Natural killer cell (primary cell): ENCODE measurements around the gene TRIM9. TPM values are rescaled to one million over a fixed set of nuclear protein-coding genes. Genes with fewer than 3 reads are reported as not detected.

Experiments used
- ATAC-seq, 3 donors: fragments of 150-1000 bp in 2 of 3; fragments of 200-7000 bp in 1 of 3; cut with Tn5 transposase; 1 replicate in 1 of 3; 2 replicates in 2 of 3; pipeline ENCODE4 v1.10.0; 2021; ENCODE audit warnings: mild to moderate bottlenecking in 2 of 3, moderate library complexity in 2 of 3
- DNase-seq, 2 donors: peaks; one replicate each; pipeline versions ENCODE4 v3.0.0 to v3.0.0-alpha.2; 2013 to 2021; ENCODE audit warnings: mixed read lengths in 1 of 2
- H3K27ac ChIP-seq: one replicate; pipeline ENCODE4 v1.5.1; 2013; ENCODE audit warnings: mild to moderate bottlenecking, low read length
- H3K27me3 ChIP-seq: one replicate; pipeline ENCODE4 v1.6.1; 2013; ENCODE audit warnings: low read length; ENCODE audit not compliant: control insufficient read depth, insufficient read depth
- H3K36me3 ChIP-seq: one replicate; pipeline ENCODE4 v1.6.1; 2013; ENCODE audit warnings: low read length; ENCODE audit not compliant: control insufficient read depth, insufficient read depth
- H3K4me1 ChIP-seq: one replicate; pipeline ENCODE4 v1.6.1; 2013; ENCODE audit warnings: low read length; ENCODE audit not compliant: control insufficient read depth, insufficient read depth
- H3K4me3 ChIP-seq: one replicate; pipeline ENCODE4 v1.5.1; 2013; ENCODE audit warnings: low read length
- H3K9me3 ChIP-seq: one replicate; pipeline ENCODE4 v1.6.1; 2013; ENCODE audit warnings: low read length; ENCODE audit not compliant: control insufficient read depth, insufficient read depth
- H3K27ac Mint-ChIP-seq, 2 donors: one replicate each; pipeline ENCODE4 v1.8.0; 2022; ENCODE audit warnings: mild to moderate bottlenecking in 2 of 2, mixed read lengths in 2 of 2, moderate library complexity in 1 of 2
- H3K27me3 Mint-ChIP-seq, 2 donors: one replicate each; pipeline ENCODE4 v1.8.0; 2022; ENCODE audit warnings: low read depth in 2 of 2, mixed read lengths in 2 of 2
- H3K36me3 Mint-ChIP-seq: one replicate; pipeline ENCODE4 v1.8.0; 2022; ENCODE audit warnings: mixed read lengths
- H3K4me1 Mint-ChIP-seq, 2 donors: one replicate each; pipeline ENCODE4 v1.8.0; 2022; ENCODE audit warnings: mixed read lengths in 2 of 2
- H3K4me3 Mint-ChIP-seq: one replicate; pipeline ENCODE4 v1.8.0; 2022; ENCODE audit warnings: mild to moderate bottlenecking, moderate library complexity, mixed read lengths
- H3K9me3 Mint-ChIP-seq, 2 donors: one replicate each; pipeline ENCODE4 v1.8.0; 2022; ENCODE audit warnings: mixed read lengths in 2 of 2
- WGBS: methylation state at CpG from one replicate; pipeline ENCODE4 v1.1.7; 2013; ENCODE audit warnings: missing lambda C conversion rate; ENCODE audit not compliant: insufficient coverage; 5-methylcytosine and 5-hydroxymethylcytosine counted together
- intact Hi-C: fragments of 100-400 bp; cut with micrococcal nuclease; formaldehyde crosslinking; loops from one replicate; pipeline ENCODE4 v1.14.2; 2022
- total RNA-seq, 4 donors: library from RNA; stranded (reverse); fragments of 120-200 nt in 1 of 4; gene quantifications; one replicate each; pipeline versions ENCODE4 v1.2.3 to v1.2.4, GENCODE V29; 2013 to 2022
- TF ChIP-seq, protein P1 (sequence below): fragments of 200-600 bp; IDR thresholded peaks from one replicate; pipeline ENCODE4 v1.8.0; 2022; ENCODE audit warnings: antibody characterized with exemption

Gene TRIM9
- total RNA-seq, result under 1 TPM; 0.25 to 0.40 (median 0.35) TPM
- 0.63 TPM for total RNA-seq (2013)

DNA sequence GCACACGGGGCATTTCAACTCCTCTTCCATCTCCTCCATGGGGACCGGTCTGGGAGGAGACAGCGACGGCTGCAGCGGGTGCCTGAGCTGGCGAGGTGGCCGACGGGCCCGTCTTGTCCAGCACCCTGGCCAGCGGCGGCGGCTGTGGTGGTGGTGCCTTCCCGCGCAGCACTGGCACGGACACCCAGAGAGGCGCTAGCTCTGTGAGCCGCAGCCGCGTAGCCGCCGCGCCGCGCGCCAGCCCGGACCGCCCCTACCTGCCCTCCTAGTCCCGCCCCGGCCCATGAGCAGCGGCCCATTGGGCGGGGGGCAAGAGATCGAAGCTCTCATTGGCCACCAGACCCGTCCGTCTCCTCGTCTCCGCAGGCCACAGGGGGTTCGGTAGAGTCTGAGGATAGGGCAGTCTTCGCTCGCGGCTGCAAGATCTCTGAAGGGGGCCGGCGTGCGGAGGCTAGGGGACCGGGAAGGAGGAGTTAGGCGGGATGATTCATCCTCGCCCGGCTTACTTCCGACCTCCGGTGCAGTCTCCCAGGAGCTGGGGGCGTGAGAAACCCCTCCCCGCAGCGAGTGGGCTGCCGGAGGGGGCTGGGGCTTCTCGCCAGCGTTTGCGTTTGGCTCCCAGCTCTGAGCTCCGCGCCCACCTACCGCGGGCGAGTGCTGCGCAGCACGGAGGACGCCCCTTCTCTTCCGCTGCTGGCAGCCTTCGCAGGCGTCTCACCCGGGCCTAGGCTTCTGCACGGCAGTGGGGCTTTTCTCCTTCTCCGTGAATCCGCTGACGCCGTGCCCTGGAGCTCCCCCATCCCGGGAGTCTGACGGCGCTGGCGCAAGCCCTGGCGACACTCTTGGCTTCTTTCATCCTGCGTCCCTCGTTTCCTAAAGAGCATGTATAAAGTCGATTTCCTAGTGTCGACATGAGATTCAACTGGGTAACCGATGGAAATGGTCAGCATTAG, at the start of gene TRIM9:
TRIM9 (minus strand) TSS at position 205 of the 953 bp plus-strand sequence; CDS start at position 39, 166 bp downstream.
- TF ChIP-seq, protein P1, sequence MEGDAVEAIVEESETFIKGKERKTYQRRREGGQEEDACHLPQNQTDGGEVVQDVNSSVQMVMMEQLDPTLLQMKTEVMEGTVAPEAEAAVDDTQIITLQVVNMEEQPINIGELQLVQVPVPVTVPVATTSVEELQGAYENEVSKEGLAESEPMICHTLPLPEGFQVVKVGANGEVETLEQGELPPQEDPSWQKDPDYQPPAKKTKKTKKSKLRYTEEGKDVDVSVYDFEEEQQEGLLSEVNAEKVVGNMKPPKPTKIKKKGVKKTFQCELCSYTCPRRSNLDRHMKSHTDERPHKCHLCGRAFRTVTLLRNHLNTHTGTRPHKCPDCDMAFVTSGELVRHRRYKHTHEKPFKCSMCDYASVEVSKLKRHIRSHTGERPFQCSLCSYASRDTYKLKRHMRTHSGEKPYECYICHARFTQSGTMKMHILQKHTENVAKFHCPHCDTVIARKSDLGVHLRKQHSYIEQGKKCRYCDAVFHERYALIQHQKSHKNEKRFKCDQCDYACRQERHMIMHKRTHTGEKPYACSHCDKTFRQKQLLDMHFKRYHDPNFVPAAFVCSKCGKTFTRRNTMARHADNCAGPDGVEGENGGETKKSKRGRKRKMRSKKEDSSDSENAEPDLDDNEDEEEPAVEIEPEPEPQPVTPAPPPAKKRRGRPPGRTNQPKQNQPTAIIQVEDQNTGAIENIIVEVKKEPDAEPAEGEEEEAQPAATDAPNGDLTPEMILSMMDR, result no peak
- Mint-ChIP-seq H3K9me3 (no peaks in the 10 kb centered on the region), H3K4me3 (peak within 1 kb of the TSS; percentile 92), H3K36me3 (no peaks in the 10 kb centered on the region), H3K4me1 (peaks cover 15 to 30% of the 10 kb centered on the region in 2 donors), H3K27me3 (peaks cover 25 to 37% of the 10 kb centered on the region in 2 donors), H3K27ac (peak within 1 kb of the TSS in 1 of 2 donors; percentile 82)
- WGBS, result under 1% methylated on average over 83 of the region's 83 CpGs
- Histone ChIP-seq H3K4me3 (peak within 1 kb of the TSS; percentile 67), H3K27ac (no peak within 1 kb of the TSS), H3K9me3 (no peaks in the 10 kb centered on the region), H3K4me1 (peaks cover 25% of the 10 kb centered on the region), H3K27me3 (peaks cover 18% of the 10 kb centered on the region), H3K36me3 (no peaks in the 10 kb centered on the region)
- ATAC-seq (peak; percentile 91 to 94 (median 92)), DNase-seq (peak; percentile 78 to 94)
- intact Hi-C loops, result no loop called here

DNA sequence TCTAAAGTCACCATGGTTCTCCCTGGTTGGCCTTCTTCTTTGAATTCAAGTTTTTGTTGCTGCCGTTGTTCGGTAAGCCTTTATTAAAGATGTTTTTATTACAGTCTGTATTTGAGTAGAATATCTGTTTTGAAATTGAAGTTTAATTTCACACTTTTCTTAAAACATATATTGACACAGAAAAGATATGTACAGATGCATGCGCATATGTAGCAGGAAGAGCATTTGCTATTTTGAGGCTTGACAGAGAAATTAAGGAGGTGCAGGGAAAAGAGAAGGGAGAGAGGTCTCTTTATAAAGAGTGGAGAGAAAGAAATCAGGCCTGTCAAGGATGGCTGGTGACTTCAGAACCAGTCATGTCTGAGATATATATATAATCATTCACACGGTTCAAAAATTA, 46.0 kb upstream of the TRIM9 start:
- Mint-ChIP-seq H3K9me3 (no peaks in the 10 kb centered on the region), H3K36me3 (no peaks in the 10 kb centered on the region), H3K27ac (no peak overlapping the region), H3K4me1 (no peaks in the 10 kb centered on the region), H3K4me3 (no peak overlapping the region), H3K27me3 (no peaks in the 10 kb centered on the region)
- H3K4me3 ChIP-seq, result no peak overlapping the region
- H3K4me1 ChIP-seq, result no peaks in the 10 kb centered on the region
- DNase-seq, result no peak
- ATAC-seq, result no peak
- no peaks in the 10 kb centered on the region for H3K36me3 ChIP-seq
- WGBS, result 89% methylated on average over 3 of the region's 4 CpGs
- no peaks in the 10 kb centered on the region for H3K27me3 ChIP-seq
- intact Hi-C loops, result no loop called here
- H3K27ac ChIP-seq, result no peak overlapping the region
- TF ChIP-seq, protein P1, result no peak
- no peaks in the 10 kb centered on the region for H3K9me3 ChIP-seq

DNA sequence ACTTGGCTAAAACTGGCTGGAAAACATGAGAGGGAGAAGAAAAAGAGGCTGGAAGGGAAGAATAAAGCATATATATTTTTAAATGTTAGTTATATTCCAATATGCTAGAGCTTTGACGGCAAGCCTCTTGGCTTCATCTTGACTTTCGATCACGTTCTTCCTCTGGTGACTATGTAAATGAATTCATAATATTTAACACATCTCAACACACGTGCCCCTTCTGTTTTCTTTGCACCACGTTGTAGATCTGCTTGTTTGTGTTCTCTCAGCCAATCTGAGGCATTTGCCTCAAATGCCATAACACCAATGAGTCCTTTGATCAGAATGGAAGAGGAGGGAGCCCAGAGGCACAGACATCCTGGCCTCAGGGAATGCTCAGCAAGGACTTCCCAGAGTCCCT, 45.4 kb upstream of the TRIM9 start:
- no peak for ATAC-seq

More for the DNA sequence above, 45.4 kb upstream of the TRIM9 start:
- no peak overlapping the region for H3K27ac ChIP-seq
- 86% methylated on average over 5 of the region's 5 CpGs for WGBS
- no peak overlapping the region for H3K4me3 ChIP-seq
- H3K9me3 ChIP-seq, result no peaks in the 10 kb centered on the region
- no peaks in the 10 kb centered on the region for H3K9me3 Mint-ChIP-seq
- H3K27me3 Mint-ChIP-seq, result no peaks in the 10 kb centered on the region
- H3K27ac Mint-ChIP-seq, result no peak overlapping the region
- DNase-seq, result no peak
- intact Hi-C loops, result no loop called here
- TF ChIP-seq, protein P1, result no peak
- no peaks in the 10 kb centered on the region for H3K4me1 Mint-ChIP-seq
- H3K4me3 Mint-ChIP-seq, result no peak overlapping the region
- no peaks in the 10 kb centered on the region for H3K36me3 ChIP-seq
- no peaks in the 10 kb centered on the region for H3K27me3 ChIP-seq
- H3K4me1 ChIP-seq, result no peaks in the 10 kb centered on the region
- H3K36me3 Mint-ChIP-seq, result no peaks in the 10 kb centered on the region
